Loucy (cell line): ENCODE measurements around the gene BLCAP.

Experiments used
- CTCF ChIP-seq: fragments of 200-600 bp; sonication (generic); conservative IDR thresholded peaks from 2 replicates; pipeline ENCODE4 v1.5.1; 2014; ENCODE audit warnings: mild to moderate bottlenecking, antibody characterized with exemption, low read length
- EZH2phosphoT487 ChIP-seq: fragments of 200-600 bp; IDR thresholded peaks from 2 replicates; pipeline ENCODE4 v1.6.1; 2018; ENCODE audit warnings: antibody characterized with exemption, mild to moderate bottlenecking, moderate library complexity, borderline replicate concordance

GRCh38 chr20:37541326-37541725 is 13.7 kb upstream of the BLCAP start:
- TF ChIP-seq CTCF (no peak), EZH2phosphoT487 (no peak)
